Panc1 (cell line): Measurements from ENCODE around the gene ZNF324B. TPM values are rescaled to one million over a fixed set of nuclear protein-coding genes. Genes with fewer than 3 reads are reported as not detected.

Experiments used
- ATAC-seq: fragments of 200-7000 bp; cut with Tn5 transposase; 2 replicates; pipeline ENCODE4 v1.9.1; 2020; ENCODE audit warnings: mild to moderate bottlenecking, moderate library complexity
- BruUV-seq: library from RNA; stranded (reverse); fragments of 400-500 nt; replicated peaks from 2 replicates; lab custom pipeline; 2021; lab: Mats Ljungman, UMichigan
- CTCF ChIA-PET: fragments of 300-600 bp; sonication (Branson Sonifier 250); formaldehyde crosslinking; loops from one replicate; lab custom pipeline; 2022; ENCODE audit warnings: antibody characterized with exemption; lab: Charles Lee
- POLR2A ChIA-PET: fragments of 300-600 bp; sonication (Branson Sonifier 250); formaldehyde crosslinking; loops from one replicate; lab custom pipeline; 2022; ENCODE audit warnings: antibody characterized with exemption; lab: Charles Lee
- DNase-seq: peaks from one replicate; pipeline ENCODE4 v3.0.0-alpha.2; 2010; ENCODE audit warnings: low read depth, low spot score
- H3K27ac ChIP-seq: 2 replicates; pipeline ENCODE4 v1.5.1; 2011; ENCODE audit warnings: mild to moderate bottlenecking, low read length, inconsistent platforms
- H3K27me3 ChIP-seq: fragments of 200-500 bp; sonication (Bioruptor generic); 2 replicates; pipeline ENCODE4 v1.6.0; 2014; ENCODE audit warnings: low read length, inconsistent platforms; ENCODE audit not compliant: control insufficient read depth, insufficient read depth
- H3K36me3 ChIP-seq: fragments of 200-500 bp; sonication (Bioruptor generic); 2 replicates; pipeline ENCODE4 v1.5.1; 2014; ENCODE audit warnings: inconsistent platforms, mild to moderate bottlenecking, low read length, moderate library complexity; ENCODE audit not compliant: control insufficient read depth, insufficient read depth
- H3K4me1 ChIP-seq: 2 replicates; pipeline ENCODE4 v1.5.1; 2011; ENCODE audit warnings: inconsistent platforms, mild to moderate bottlenecking, low read length, moderate library complexity; ENCODE audit not compliant: control insufficient read depth, insufficient read depth
- H3K4me3 ChIP-seq, 2 experiments: 2 replicates each; pipeline ENCODE4 v1.5.1; 2011 to 2012; ENCODE audit warnings: low read depth in 2 of 2, low read length in 2 of 2, mild to moderate bottlenecking in 2 of 2, inconsistent platforms in 1 of 2, moderate library complexity in 1 of 2
- H3K9me3 ChIP-seq: fragments of 200-500 bp; sonication (Bioruptor generic); 2 replicates; pipeline ENCODE4 v1.5.1; 2014; ENCODE audit warnings: low read depth, mild to moderate bottlenecking, inconsistent platforms, low read length, moderate library complexity; ENCODE audit not compliant: control insufficient read depth, insufficient read depth
- POLR2AphosphoS5 ChIP-seq: IDR thresholded peaks from 2 replicates; pipeline ENCODE4 v1.6.1; 2012; ENCODE audit warnings: mild to moderate bottlenecking, low read depth, low read length, moderate library complexity
- SIN3A ChIP-seq: IDR thresholded peaks from 2 replicates; pipeline ENCODE4 v1.6.1; 2012; ENCODE audit warnings: low read depth, mild to moderate bottlenecking, low read length, moderate library complexity, borderline replicate concordance; ENCODE audit not compliant: insufficient read depth
- TCF7L2 ChIP-seq: IDR thresholded peaks from 2 replicates; pipeline ENCODE4 v1.6.1; 2011; ENCODE audit warnings: mild to moderate bottlenecking, low read depth, low read length, inconsistent platforms
- in situ Hi-C: cut with HindIII; loops from 2 replicates; pipeline ENCODE4 v1.10.0; 2016; ENCODE audit warnings: low sequenced_read_pairs, low pct_unique_long_range_greater_than_20kb
- intact Hi-C: fragments of 100-400 bp; cut with micrococcal nuclease; formaldehyde crosslinking; loops from one replicate; pipeline ENCODE4 v1.10.0; 2022; ENCODE audit not compliant: unreplicated experiment
- total RNA-seq: library from RNA; stranded (reverse); gene quantifications from one replicate; pipeline ENCODE4 v1.2.1, GENCODE V29; 2021; ENCODE audit not compliant: unreplicated experiment
- TF ChIP-seq, protein P1 (sequence below): fragments of 450-650 bp; IDR thresholded peaks from 2 replicates; pipeline ENCODE4 v1.5.1; 2017; ENCODE audit warnings: mild to moderate bottlenecking
- TF ChIP-seq, protein P2 (sequence below), 2 experiments: IDR thresholded peaks; 2 replicates each; pipeline ENCODE4 v1.6.1; 2011 to 2012; ENCODE audit warnings: low read depth in 2 of 2, control low read depth in 1 of 2, low read length in 1 of 2, mild to moderate bottlenecking in 1 of 2, moderate library complexity in 1 of 2; ENCODE audit not compliant: insufficient read depth in 1 of 2

Gene ZNF324B
- total RNA-seq, 1 experiment from 2014 or later: 7.8 TPM

DNA sequence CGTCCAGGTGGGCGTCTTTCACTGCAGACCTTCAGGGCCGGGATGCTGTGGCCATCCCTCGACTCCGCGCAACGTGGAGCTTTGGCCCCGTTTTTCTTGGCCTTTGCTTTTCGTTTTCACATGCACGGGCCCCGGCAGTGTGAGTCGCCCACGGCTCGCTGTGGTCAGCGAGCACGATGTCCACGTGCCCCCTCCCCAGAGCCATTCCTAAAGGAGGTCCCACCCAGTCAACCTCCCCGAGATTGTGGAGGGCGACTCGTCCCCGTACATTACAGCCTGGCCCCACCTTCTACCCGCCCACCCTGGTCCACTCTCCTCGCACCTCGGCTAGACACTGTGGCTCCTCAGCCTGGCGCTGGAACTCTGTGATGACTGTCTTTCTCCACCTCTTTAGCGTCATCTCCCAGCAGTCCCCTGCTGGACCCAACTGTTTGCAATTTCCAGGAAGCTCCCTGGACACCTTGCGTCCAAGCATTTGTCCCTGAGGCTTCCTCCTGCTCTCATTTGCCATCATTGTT lies 25.1 kb downstream of the ZNF324B start:
- H3K9me3 ChIP-seq: no peaks in the 10 kb centered on the region
- BruUV-seq: no TSS peak
- peak overlapping the region; percentile 92 for H3K27ac ChIP-seq
- DNase-seq (no peak), ATAC-seq (no peak)
- intact Hi-C loops: no loop called here
- H3K27me3 ChIP-seq: no peaks in the 10 kb centered on the region
- peak overlapping the region; percentile 76 to 78 for H3K4me3 ChIP-seq
- POLR2A ChIA-PET: interaction anchor here (0.6 kb wide), 1 partner anchor 44 kb away, joined by 10 read pairs; no protein-coding TSS in a partner anchor
- CTCF ChIA-PET: interaction anchor here (0.7 kb wide), 1 partner anchor 267 kb away, joined by 3 read pairs; no protein-coding TSS in a partner anchor
- peaks cover 14% of the 10 kb centered on the region for H3K4me1 ChIP-seq
- in situ Hi-C loops: no loop called here
- no peak for TF ChIP-seq SIN3A
- TF ChIP-seq, protein P1, sequence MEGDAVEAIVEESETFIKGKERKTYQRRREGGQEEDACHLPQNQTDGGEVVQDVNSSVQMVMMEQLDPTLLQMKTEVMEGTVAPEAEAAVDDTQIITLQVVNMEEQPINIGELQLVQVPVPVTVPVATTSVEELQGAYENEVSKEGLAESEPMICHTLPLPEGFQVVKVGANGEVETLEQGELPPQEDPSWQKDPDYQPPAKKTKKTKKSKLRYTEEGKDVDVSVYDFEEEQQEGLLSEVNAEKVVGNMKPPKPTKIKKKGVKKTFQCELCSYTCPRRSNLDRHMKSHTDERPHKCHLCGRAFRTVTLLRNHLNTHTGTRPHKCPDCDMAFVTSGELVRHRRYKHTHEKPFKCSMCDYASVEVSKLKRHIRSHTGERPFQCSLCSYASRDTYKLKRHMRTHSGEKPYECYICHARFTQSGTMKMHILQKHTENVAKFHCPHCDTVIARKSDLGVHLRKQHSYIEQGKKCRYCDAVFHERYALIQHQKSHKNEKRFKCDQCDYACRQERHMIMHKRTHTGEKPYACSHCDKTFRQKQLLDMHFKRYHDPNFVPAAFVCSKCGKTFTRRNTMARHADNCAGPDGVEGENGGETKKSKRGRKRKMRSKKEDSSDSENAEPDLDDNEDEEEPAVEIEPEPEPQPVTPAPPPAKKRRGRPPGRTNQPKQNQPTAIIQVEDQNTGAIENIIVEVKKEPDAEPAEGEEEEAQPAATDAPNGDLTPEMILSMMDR: no peak
- peak; percentile 4; the same call in 1 of the 2 replicates for TF ChIP-seq POLR2AphosphoS5
- TF ChIP-seq, protein P2, sequence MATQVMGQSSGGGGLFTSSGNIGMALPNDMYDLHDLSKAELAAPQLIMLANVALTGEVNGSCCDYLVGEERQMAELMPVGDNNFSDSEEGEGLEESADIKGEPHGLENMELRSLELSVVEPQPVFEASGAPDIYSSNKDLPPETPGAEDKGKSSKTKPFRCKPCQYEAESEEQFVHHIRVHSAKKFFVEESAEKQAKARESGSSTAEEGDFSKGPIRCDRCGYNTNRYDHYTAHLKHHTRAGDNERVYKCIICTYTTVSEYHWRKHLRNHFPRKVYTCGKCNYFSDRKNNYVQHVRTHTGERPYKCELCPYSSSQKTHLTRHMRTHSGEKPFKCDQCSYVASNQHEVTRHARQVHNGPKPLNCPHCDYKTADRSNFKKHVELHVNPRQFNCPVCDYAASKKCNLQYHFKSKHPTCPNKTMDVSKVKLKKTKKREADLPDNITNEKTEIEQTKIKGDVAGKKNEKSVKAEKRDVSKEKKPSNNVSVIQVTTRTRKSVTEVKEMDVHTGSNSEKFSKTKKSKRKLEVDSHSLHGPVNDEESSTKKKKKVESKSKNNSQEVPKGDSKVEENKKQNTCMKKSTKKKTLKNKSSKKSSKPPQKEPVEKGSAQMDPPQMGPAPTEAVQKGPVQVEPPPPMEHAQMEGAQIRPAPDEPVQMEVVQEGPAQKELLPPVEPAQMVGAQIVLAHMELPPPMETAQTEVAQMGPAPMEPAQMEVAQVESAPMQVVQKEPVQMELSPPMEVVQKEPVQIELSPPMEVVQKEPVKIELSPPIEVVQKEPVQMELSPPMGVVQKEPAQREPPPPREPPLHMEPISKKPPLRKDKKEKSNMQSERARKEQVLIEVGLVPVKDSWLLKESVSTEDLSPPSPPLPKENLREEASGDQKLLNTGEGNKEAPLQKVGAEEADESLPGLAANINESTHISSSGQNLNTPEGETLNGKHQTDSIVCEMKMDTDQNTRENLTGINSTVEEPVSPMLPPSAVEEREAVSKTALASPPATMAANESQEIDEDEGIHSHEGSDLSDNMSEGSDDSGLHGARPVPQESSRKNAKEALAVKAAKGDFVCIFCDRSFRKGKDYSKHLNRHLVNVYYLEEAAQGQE (IDR thresholded peaks at IDR 0.05; ENCODE audit: insufficient read depth in 1 of 2, low read depth in 2 of 2, low read length in 1 of 2): no peak
- no peak for TF ChIP-seq TCF7L2
- H3K36me3 ChIP-seq: no peaks in the 10 kb centered on the region

DNA sequence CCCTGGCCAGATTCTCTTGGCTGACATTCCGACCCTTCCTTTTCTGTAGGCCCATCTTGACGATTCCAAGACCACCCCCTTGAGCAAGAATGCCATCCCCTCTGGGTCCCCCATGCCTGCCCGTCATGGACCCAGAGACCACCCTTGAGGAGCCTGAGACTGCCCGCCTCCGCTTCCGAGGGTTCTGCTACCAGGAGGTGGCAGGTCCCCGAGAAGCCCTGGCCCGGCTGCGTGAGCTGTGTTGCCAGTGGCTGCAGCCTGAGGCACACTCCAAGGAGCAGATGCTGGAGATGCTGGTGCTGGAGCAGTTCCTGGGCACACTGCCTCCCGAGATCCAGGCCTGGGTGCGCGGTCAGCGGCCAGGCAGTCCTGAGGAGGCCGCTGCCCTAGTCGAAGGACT lies 25.7 kb downstream of the ZNF324B start:
- Histone ChIP-seq H3K4me3 (peak overlapping the region in 1 of 2 experiments; percentile 78; a peak in 2 of 4 replicates), H3K27me3 (no peaks in the 10 kb centered on the region), H3K9me3 (no peaks in the 10 kb centered on the region), H3K27ac (peak overlapping the region; percentile 92), H3K4me1 (peaks cover 14% of the 10 kb centered on the region), H3K36me3 (no peaks in the 10 kb centered on the region)
- ChIA-PET CTCF (interaction anchor here (0.7 kb wide), 1 partner anchor 268 kb away, joined by 3 read pairs; no protein-coding TSS in a partner anchor), POLR2A (interaction anchor here (0.6 kb wide), 1 partner anchor 44 kb away, joined by 10 read pairs; no protein-coding TSS in a partner anchor)
- DNase-seq: no peak
- ATAC-seq: no peak
- TF ChIP-seq POLR2AphosphoS5 (no peak), SIN3A (no peak), TCF7L2 (no peak)
- TF ChIP-seq, protein P1: no peak
- TF ChIP-seq, protein P2 (IDR thresholded peaks at IDR 0.05; ENCODE audit: insufficient read depth in 1 of 2, low read depth in 2 of 2, low read length in 1 of 2): no peak
- BruUV-seq: no TSS peak
- intact Hi-C loops: no loop called here
- in situ Hi-C loops: no loop called here
